ENCODE data around the gene ABHD11. TPM values are rescaled to one million over a fixed set of nuclear protein-coding genes. Genes with fewer than 3 reads are reported as not detected.

Gene ABHD11
- total RNA-seq, 1 experiment from 2014 or later, result 16.7 TPM

DNA sequence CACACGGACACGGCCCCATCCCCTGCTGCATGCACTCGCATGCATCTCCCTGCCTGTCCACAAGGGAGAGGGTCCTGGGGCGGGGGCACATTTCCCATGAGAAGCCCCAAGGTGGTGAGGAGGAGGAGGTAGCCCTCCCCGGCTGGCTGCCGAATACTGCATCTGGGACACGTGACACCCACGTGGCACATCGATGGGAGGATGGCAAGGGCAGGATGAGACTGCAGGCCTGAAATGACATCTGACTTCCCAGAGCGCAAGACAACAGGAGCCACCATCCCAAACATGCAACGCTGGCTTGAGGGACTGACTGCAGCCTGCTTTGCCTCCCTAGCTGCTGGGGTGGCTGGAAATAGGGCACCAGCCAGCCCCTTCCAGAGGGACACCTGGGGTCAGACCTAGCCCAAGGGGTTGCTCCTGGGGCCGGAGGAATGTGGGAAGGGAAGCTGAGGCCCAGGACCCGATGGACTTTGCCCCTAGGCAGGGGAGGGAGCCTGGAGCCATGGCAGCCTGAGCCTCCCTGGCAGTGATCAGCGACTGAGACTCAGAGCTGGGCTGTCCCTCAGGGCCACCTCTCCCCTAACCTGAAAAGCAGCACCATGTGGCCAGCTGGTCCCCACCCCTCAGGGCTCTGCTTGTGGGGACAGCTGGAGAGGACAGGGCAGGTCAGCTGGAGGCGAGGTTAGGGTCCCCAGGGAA lies 39.1 kb downstream of the ABHD11 start:
- Histone ChIP-seq H3K4me3 (no peak overlapping the region), H3K9me3 (no peaks in the 10 kb centered on the region), H3K27me3 (no peaks in the 10 kb centered on the region), H3K36me3 (no peaks in the 10 kb centered on the region)
- DNase-seq, result no peak

DNA sequence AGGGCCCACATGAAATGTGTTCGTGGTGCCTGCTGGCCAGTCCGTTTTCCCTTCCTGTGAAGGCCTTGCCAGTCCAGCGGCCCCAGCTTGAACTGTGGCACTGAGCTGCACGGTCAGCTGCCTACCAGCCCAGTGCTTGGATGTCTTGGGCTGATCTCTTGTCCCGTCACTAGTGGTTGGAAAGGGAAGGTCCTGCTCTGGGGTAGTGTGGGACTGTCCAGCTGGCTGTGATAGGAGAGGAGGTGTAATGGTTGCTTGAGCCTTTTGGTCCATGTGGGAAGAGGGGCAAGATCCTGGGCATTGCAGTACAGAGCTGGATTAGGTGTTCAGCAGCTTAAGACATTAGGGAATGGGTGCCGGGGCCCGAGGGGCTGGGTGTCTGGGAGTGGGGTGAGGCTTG lies 40.2 kb downstream of the ABHD11 start:
- no peaks in the 10 kb centered on the region; the same call in 1 of the 2 replicates for H3K36me3 ChIP-seq
- no peaks in the 10 kb centered on the region for H3K27me3 ChIP-seq
- no peak for DNase-seq
- no peak overlapping the region for H3K4me3 ChIP-seq
- no peaks in the 10 kb centered on the region for H3K9me3 ChIP-seq

DNA sequence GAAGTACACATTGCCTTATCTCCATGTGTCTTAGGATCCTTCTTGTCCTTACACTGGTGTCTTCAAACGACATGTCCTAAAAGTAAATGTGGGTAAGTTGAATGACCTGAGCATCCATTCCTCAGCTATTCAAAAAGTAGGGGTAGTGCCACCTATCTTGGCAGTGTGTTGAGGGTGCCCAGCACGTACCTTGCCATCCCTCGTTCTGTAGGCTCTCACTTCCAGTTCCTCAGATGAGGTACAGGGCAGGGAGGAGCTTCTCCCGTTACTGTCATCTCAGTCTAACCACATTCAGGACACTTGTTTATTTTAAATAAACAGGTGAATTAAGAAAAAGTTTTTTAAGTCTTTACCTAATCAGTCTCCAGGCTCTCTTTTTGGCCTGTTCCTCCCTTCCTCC lies 42.2 kb downstream of the ABHD11 start:
- no peak overlapping the region for H3K4me3 ChIP-seq
- H3K9me3 ChIP-seq, result no peaks in the 10 kb centered on the region
- DNase-seq, result no peak
- H3K27me3 ChIP-seq, result no peaks in the 10 kb centered on the region
- H3K36me3 ChIP-seq, result peaks cover 2% of the 10 kb centered on the region

DNA sequence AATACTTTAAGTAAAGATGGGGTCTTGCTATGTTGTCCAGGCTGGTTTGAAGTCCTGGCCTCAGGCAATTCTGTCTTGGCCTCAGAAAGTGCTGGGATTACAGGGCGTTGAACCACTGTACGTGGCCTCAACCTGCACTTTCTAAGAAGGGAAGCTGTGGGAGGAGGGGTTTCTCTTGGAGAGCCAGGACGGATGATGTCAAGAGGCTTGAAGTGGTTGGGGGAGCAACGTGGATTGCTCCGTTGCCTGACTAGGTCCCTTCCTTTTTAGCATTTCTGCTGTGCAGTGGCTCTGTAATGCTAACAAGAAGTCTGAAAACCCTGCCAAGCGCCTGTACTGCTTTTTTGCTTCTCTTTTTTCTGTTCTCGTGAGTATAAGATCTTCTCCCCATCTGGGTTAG lies 48.0 kb downstream of the ABHD11 start:
- no peak overlapping the region for H3K4me3 ChIP-seq
- no peaks in the 10 kb centered on the region for H3K27me3 ChIP-seq
- H3K9me3 ChIP-seq, result no peaks in the 10 kb centered on the region
- no peak for DNase-seq
- peaks cover 2% of the 10 kb centered on the region for H3K36me3 ChIP-seq

DNA sequence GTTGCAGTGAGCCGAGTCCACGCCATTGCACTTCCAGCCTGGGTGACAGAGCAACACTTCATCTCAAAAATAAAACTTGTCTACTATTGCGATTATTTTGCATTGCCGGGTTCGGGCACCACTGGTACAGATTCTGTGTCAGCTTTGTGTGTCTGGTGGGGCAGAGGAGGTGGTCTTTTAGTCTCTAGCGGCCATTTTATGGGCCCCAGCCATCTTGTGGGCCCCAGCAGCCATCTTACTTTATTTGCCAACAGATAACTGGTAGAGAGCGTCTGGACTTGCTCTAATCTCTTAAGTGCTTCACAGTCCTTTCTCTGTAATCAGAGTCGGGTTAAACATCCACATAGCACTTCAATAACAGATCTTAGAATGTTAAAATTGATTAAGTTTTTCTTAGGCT lies 50.3 kb downstream of the ABHD11 start:
- H3K36me3 ChIP-seq, result peaks cover 2% of the 10 kb centered on the region
- no peak for DNase-seq
- H3K4me3 ChIP-seq, result no peak overlapping the region
- no peaks in the 10 kb centered on the region for H3K9me3 ChIP-seq
- H3K27me3 ChIP-seq, result no peaks in the 10 kb centered on the region

Other genes starting within 250 kb of the ABHD11 start
- gene BAZ1B, start 216.5 kb downstream of the ABHD11 start, total RNA-seq (2014; rRNA removed; shearing (Covaris generic); ENCODE audit: low replicate concordance), result 44.6 and 67.4 TPM in 2 replicates
- gene BCL7B, start 181.1 kb downstream of the ABHD11 start, total RNA-seq (2014; rRNA removed; shearing (Covaris generic); ENCODE audit: low replicate concordance), result 31.6 and 33.3 TPM in 2 replicates
- 68.6 and 79.0 TPM in 2 replicates for gene TBL2, start 160.2 kb downstream of the ABHD11 start, total RNA-seq (2014; rRNA removed; shearing (Covaris generic); ENCODE audit: low replicate concordance)
- not detected in 2 replicates for gene MLXIPL, start 114.3 kb downstream of the ABHD11 start, total RNA-seq (2014; rRNA removed; shearing (Covaris generic); ENCODE audit: low replicate concordance)
- gene VPS37D, start 71.0 kb downstream of the ABHD11 start, total RNA-seq (2014; rRNA removed; shearing (Covaris generic); ENCODE audit: low replicate concordance), result 1.4 and 2.6 TPM in 2 replicates
- 5.6 and 6.8 TPM in 2 replicates for gene DNAJC30, start 55.3 kb downstream of the ABHD11 start, total RNA-seq (2014; rRNA removed; shearing (Covaris generic); ENCODE audit: low replicate concordance)
- 88.8 and 104 TPM in 2 replicates for gene BUD23, start 55.2 kb downstream of the ABHD11 start, total RNA-seq (2014; rRNA removed; shearing (Covaris generic); ENCODE audit: low replicate concordance)
- gene STX1A, start 19.1 kb downstream of the ABHD11 start, total RNA-seq (2014; rRNA removed; shearing (Covaris generic); ENCODE audit: low replicate concordance), result 3.8 and 7.8 TPM in 2 replicates
- gene CLDN3, start 31.5 kb upstream of the ABHD11 start, total RNA-seq (2014; rRNA removed; shearing (Covaris generic); ENCODE audit: low replicate concordance), result not detected in 2 replicates
- not detected in 2 replicates for gene CLDN4, start 92.2 kb upstream of the ABHD11 start, total RNA-seq (2014; rRNA removed; shearing (Covaris generic); ENCODE audit: low replicate concordance)
- gene METTL27, start 103.7 kb upstream of the ABHD11 start, total RNA-seq (2014; rRNA removed; shearing (Covaris generic); ENCODE audit: low replicate concordance), result not detected in 2 replicates
- gene TMEM270, start 122.4 kb upstream of the ABHD11 start, total RNA-seq (2014; rRNA removed; shearing (Covaris generic); ENCODE audit: low replicate concordance), result not detected in 2 replicates